Measurements from ENCODE around the gene OR52B6. TPM values are rescaled to one million over a fixed set of nuclear protein-coding genes. Genes with fewer than 3 reads are reported as not detected.
"Not testable (repeated sequence)": the region's sequence is repeated elsewhere in the genome, so short reads cannot be mapped to it uniquely, and the experiment has no call there.

Gene OR52B6
- total RNA-seq, 2 experiments from 2014 or later: not detected

GRCh38 chr11:5574654-5575053, 6.0 kb upstream of the OR52B6 start:
- H3K9me3 Mint-ChIP-seq: no peaks in the 10 kb centered on the region
- H3K4me3 Mint-ChIP-seq: no peak overlapping the region
- DNase-seq (no peak), ATAC-seq (ENCODE audit: low read depth) (no peak)
- peaks cover 3% of the 10 kb centered on the region for H3K27me3 Mint-ChIP-seq
- no peaks in the 10 kb centered on the region for H3K36me3 Mint-ChIP-seq
- H3K27ac Mint-ChIP-seq: no peak overlapping the region
- POLR2A ChIA-PET: no interaction called here
- H3K4me1 Mint-ChIP-seq: peaks cover 6% of the 10 kb centered on the region

GRCh38 chr11:5575152-5575551, 5.5 kb upstream of the OR52B6 start:
- DNase-seq (no peak), ATAC-seq (ENCODE audit: low read depth) (no peak)
- Mint-ChIP-seq H3K27ac (no peak overlapping the region), H3K4me3 (no peak overlapping the region), H3K4me1 (peaks cover 6% of the 10 kb centered on the region), H3K9me3 (no peaks in the 10 kb centered on the region), H3K27me3 (peaks cover 3% of the 10 kb centered on the region), H3K36me3 (no peaks in the 10 kb centered on the region)
- POLR2A ChIA-PET: no interaction called here

GRCh38 chr11:5577101-5577500, 3.6 kb upstream of the OR52B6 start:
- no peak overlapping the region for H3K27ac Mint-ChIP-seq
- peaks cover 3% of the 10 kb centered on the region for H3K27me3 Mint-ChIP-seq
- H3K4me1 Mint-ChIP-seq: no peaks in the 10 kb centered on the region
- POLR2A ChIA-PET: no interaction called here
- H3K36me3 Mint-ChIP-seq: no peaks in the 10 kb centered on the region
- ATAC-seq (ENCODE audit: low read depth): no peak
- H3K4me3 Mint-ChIP-seq: no peak overlapping the region
- H3K9me3 Mint-ChIP-seq: no peaks in the 10 kb centered on the region
- no peak for DNase-seq

GRCh38 chr11:5581014-5581413, 337 bp downstream of the OR52B6 start:
- H3K27me3 Mint-ChIP-seq: peaks cover 3% of the 10 kb centered on the region
- POLR2A ChIA-PET: no interaction called here
- no peaks in the 10 kb centered on the region for H3K36me3 Mint-ChIP-seq
- no peaks in the 10 kb centered on the region for H3K9me3 Mint-ChIP-seq
- ATAC-seq (ENCODE audit: low read depth) (no peak), DNase-seq (no peak)
- no peak overlapping the region for H3K4me3 Mint-ChIP-seq
- no peak overlapping the region for H3K27ac Mint-ChIP-seq
- no peaks in the 10 kb centered on the region for H3K4me1 Mint-ChIP-seq

GRCh38 chr11:5584458-5584857, 3.8 kb downstream of the OR52B6 start:
- H3K27me3 Mint-ChIP-seq; H3K36me3 Mint-ChIP-seq; DNase-seq; H3K9me3 Mint-ChIP-seq; H3K4me3 Mint-ChIP-seq; H3K27ac Mint-ChIP-seq; POLR2A ChIA-PET; H3K4me1 Mint-ChIP-seq; ATAC-seq (ENCODE audit: low read depth): not testable (repeated sequence)

GRCh38 chr11:5589906-5590305, 9.2 kb downstream of the OR52B6 start:
- H3K4me1 Mint-ChIP-seq; H3K36me3 Mint-ChIP-seq; DNase-seq; H3K27ac Mint-ChIP-seq; POLR2A ChIA-PET; ATAC-seq (ENCODE audit: low read depth); H3K27me3 Mint-ChIP-seq; H3K9me3 Mint-ChIP-seq; H3K4me3 Mint-ChIP-seq: not testable (repeated sequence)

- no peak for DNase-seq
- POLR2A ChIA-PET: no interaction called here
- Mint-ChIP-seq H3K9me3 (peaks cover 2% of the 10 kb centered on the region), H3K27me3 (peaks cover 4% of the 10 kb centered on the region), H3K4me1 (peaks cover 2% of the 10 kb centered on the region), H3K27ac (no peak overlapping the region), H3K36me3 (peaks cover 4% of the 10 kb centered on the region), H3K4me3 (no peak overlapping the region)
- ATAC-seq (ENCODE audit: low read depth): no peak
These were observed 10.9 kb downstream of the OR52B6 start for GRCh38 chr11:5591613-5592012.

GRCh38 chr11:5592615-5593014, 11.9 kb downstream of the OR52B6 start:
- ATAC-seq (ENCODE audit: low read depth): no peak
- Mint-ChIP-seq H3K36me3 (peaks cover 4% of the 10 kb centered on the region), H3K27ac (no peak overlapping the region), H3K4me3 (no peak overlapping the region), H3K27me3 (peaks cover 8% of the 10 kb centered on the region), H3K4me1 (peaks cover 10% of the 10 kb centered on the region), H3K9me3 (peaks cover 2% of the 10 kb centered on the region)
- DNase-seq: no peak
- POLR2A ChIA-PET: no interaction called here

GRCh38 chr11:5593146-5593545, 12.5 kb downstream of the OR52B6 start:
- peaks cover 12% of the 10 kb centered on the region for H3K27me3 Mint-ChIP-seq
- no peak overlapping the region for H3K27ac Mint-ChIP-seq

GRCh38 chr11:5596607-5597201, 16.0 kb downstream of the OR52B6 start, which contains the start of gene TRIM6:
TRIM6 (plus strand) TSS chr11:5596637; CDS start chr11:5596898, 261 bp downstream.
- no peaks in the 10 kb centered on the region for H3K36me3 Mint-ChIP-seq

More at GRCh38 chr11:5593146-5593545, 12.5 kb downstream of the OR52B6 start:
- DNase-seq (no peak), ATAC-seq (ENCODE audit: low read depth) (no peak)
- Mint-ChIP-seq H3K9me3 (peaks cover 2% of the 10 kb centered on the region), H3K4me1 (peaks cover 13% of the 10 kb centered on the region), H3K36me3 (peaks cover 4% of the 10 kb centered on the region), H3K4me3 (no peak overlapping the region)
- POLR2A ChIA-PET: no interaction called here

GRCh38 chr11:5597953-5598352, 17.3 kb downstream of the OR52B6 start:
- POLR2A ChIA-PET: no interaction called here
- Mint-ChIP-seq H3K36me3 (no peaks in the 10 kb centered on the region), H3K4me3 (no peak overlapping the region), H3K27me3 (peaks cover 12% of the 10 kb centered on the region), H3K27ac (peak overlapping the region; percentile 24), H3K9me3 (no peaks in the 10 kb centered on the region), H3K4me1 (peaks cover 17% of the 10 kb centered on the region)
- ATAC-seq (ENCODE audit: low read depth): no peak
- DNase-seq: no peak

More at GRCh38 chr11:5596607-5597201, 16.0 kb downstream of the OR52B6 start, which contains the start of gene TRIM6:
- POLR2A ChIA-PET: no interaction called here
- Mint-ChIP-seq H3K4me1 (peaks cover 17% of the 10 kb centered on the region), H3K4me3 (peak within 1 kb of the TSS; percentile 91), H3K9me3 (no peaks in the 10 kb centered on the region), H3K27ac (peak within 1 kb of the TSS; percentile 77), H3K27me3 (peaks cover 12% of the 10 kb centered on the region)
- ATAC-seq (ENCODE audit: low read depth): peak; percentile 40
- peak; percentile 38 for DNase-seq

- DNase-seq (peak; percentile 45), ATAC-seq (ENCODE audit: low read depth) (peak; percentile 91)
- POLR2A ChIA-PET: interaction anchor here (0.6 to 1.0 kb wide), 3 partner anchors 15 to 84 kb away, joined by 3 to 4 read pairs (median 3); partner anchors contain the start of gene TRIM5
- Mint-ChIP-seq H3K4me1 (peaks cover 17% of the 10 kb centered on the region), H3K27ac (no peak overlapping the region), H3K4me3 (no peak overlapping the region), H3K9me3 (no peaks in the 10 kb centered on the region), H3K36me3 (no peaks in the 10 kb centered on the region), H3K27me3 (peaks cover 12% of the 10 kb centered on the region)
These were observed 19.7 kb downstream of the OR52B6 start for GRCh38 chr11:5600374-5600851.

- ATAC-seq (ENCODE audit: low read depth); H3K4me1 Mint-ChIP-seq; H3K36me3 Mint-ChIP-seq; H3K27ac Mint-ChIP-seq; H3K4me3 Mint-ChIP-seq; DNase-seq; H3K27me3 Mint-ChIP-seq; H3K9me3 Mint-ChIP-seq: not testable (repeated sequence)
- POLR2A ChIA-PET: interaction anchor here (1.5 kb wide), 1 partner anchor 103 kb away, joined by 4 read pairs; no protein-coding TSS in a partner anchor
These were observed 22.1 kb downstream of the OR52B6 start for GRCh38 chr11:5602791-5603190.

GRCh38 chr11:5603326-5603725, 22.6 kb downstream of the OR52B6 start:
- POLR2A ChIA-PET: interaction anchor here (1.5 kb wide), 1 partner anchor 102 kb away, joined by 4 read pairs; no protein-coding TSS in a partner anchor
- Mint-ChIP-seq H3K4me1 (peaks cover 4% of the 10 kb centered on the region), H3K27me3 (no peaks in the 10 kb centered on the region), H3K27ac (no peak overlapping the region), H3K36me3 (peaks cover 3% of the 10 kb centered on the region), H3K9me3 (no peaks in the 10 kb centered on the region), H3K4me3 (no peak overlapping the region)
- ATAC-seq (ENCODE audit: low read depth) (no peak), DNase-seq (no peak)
